CD4-positive, CD25-positive, alpha-beta regulatory T cell (primary cell): Measurements from ENCODE around the gene NOP14. TPM values are rescaled to one million over a fixed set of nuclear protein-coding genes. Genes with fewer than 3 reads are reported as not detected.

Experiments
- ATAC-seq, 2 donors: fragments of 150-1000 bp; cut with Tn5 transposase; one replicate each; pipeline ENCODE4 v1.10.0; 2021; ENCODE audit warnings: low read depth in 2 of 2, moderate number of reproducible peaks in 2 of 2, moderate library complexity in 1 of 2
- DNase-seq, 3 donors: peaks; one replicate each; pipeline versions ENCODE4 v3.0.0 to v3.0.0-alpha.2; 2012 to 2022; ENCODE audit warnings: mixed read lengths in 1 of 3
- H3K27ac ChIP-seq: one replicate; pipeline ENCODE4 v1.7.0; 2013; ENCODE audit warnings: mild to moderate bottlenecking, low read length; ENCODE audit not compliant: insufficient read depth, poor library complexity, severe bottlenecking
- H3K27me3 ChIP-seq: one replicate; pipeline ENCODE4 v1.7.0; 2013; ENCODE audit warnings: low read length; ENCODE audit not compliant: control insufficient read depth, insufficient read depth
- H3K36me3 ChIP-seq: one replicate; pipeline ENCODE4 v1.7.0; 2013; ENCODE audit warnings: mild to moderate bottlenecking, low read length, moderate library complexity; ENCODE audit not compliant: control insufficient read depth, insufficient read depth
- H3K4me1 ChIP-seq: 2 replicates; pipeline ENCODE4 v1.7.0; 2013; ENCODE audit warnings: mild to moderate bottlenecking, low read length; ENCODE audit not compliant: insufficient read depth, control insufficient read depth, poor library complexity, severe bottlenecking
- H3K4me3 ChIP-seq: one replicate; pipeline ENCODE4 v1.7.0; 2013; ENCODE audit warnings: low read depth, mild to moderate bottlenecking, low read length, moderate library complexity
- H3K9me3 ChIP-seq, 2 experiments: 1 replicate in 1 of 2; 2 replicates in 1 of 2; pipeline ENCODE4 v1.7.0; 2013; ENCODE audit warnings: low read length in 2 of 2, mild to moderate bottlenecking in 1 of 2, moderate library complexity in 1 of 2; ENCODE audit not compliant: control insufficient read depth in 2 of 2
- H3K27ac Mint-ChIP-seq, 3 donors: one replicate each; pipeline ENCODE4 v1.8.0; 2020 to 2022; ENCODE audit warnings: mild to moderate bottlenecking in 3 of 3, mixed read lengths in 3 of 3, moderate library complexity in 2 of 3
- H3K27me3 Mint-ChIP-seq: one replicate; pipeline ENCODE4 v1.8.0; 2022; ENCODE audit warnings: mild to moderate bottlenecking, mixed read lengths
- H3K36me3 Mint-ChIP-seq: one replicate; pipeline ENCODE4 v1.8.0; 2020; ENCODE audit warnings: mixed read lengths
- H3K4me1 Mint-ChIP-seq, 4 donors: one replicate each; pipeline ENCODE4 v1.8.0; 2020 to 2022; ENCODE audit warnings: mixed read lengths in 4 of 4, mild to moderate bottlenecking in 1 of 4
- H3K4me3 Mint-ChIP-seq, 4 donors: one replicate each; pipeline ENCODE4 v1.8.0; 2020 to 2022; ENCODE audit warnings: mild to moderate bottlenecking in 4 of 4, mixed read lengths in 4 of 4, moderate library complexity in 3 of 4
- H3K9me3 Mint-ChIP-seq, 7 donors: one replicate each; pipeline ENCODE4 v1.8.0; 2020 to 2022; ENCODE audit warnings: mixed read lengths in 7 of 7, mild to moderate bottlenecking in 3 of 7, moderate library complexity in 2 of 7
- polyA plus RNA-seq, 4 donors: library from polyadenylated mRNA; unstranded; fragments of 300-500 nt; fragmentation: Illumina TruSeq; gene quantifications; one replicate each; pipeline ENCODE4 v1.2.3, GENCODE V29; 2021
- total RNA-seq: library from RNA; stranded (reverse); gene quantifications from one replicate; pipeline ENCODE4 v1.2.3, GENCODE V29; 2022

The NOP14 gene
- total and polyA plus RNA-seq, 5 donors from 2014 or later, result 7.6 to 25.8 (median 10.7) TPM

GRCh38 chr4:2910409-2910808, 52.8 kb downstream of the NOP14 start:
- peaks cover 0 to 13% (median 11%) of the 10 kb centered on the region in 4 donors for H3K4me1 Mint-ChIP-seq
- no peak for ATAC-seq
- H3K4me3 ChIP-seq, result no peak overlapping the region
- H3K9me3 ChIP-seq, result no peaks in the 10 kb centered on the region
- peak overlapping the region in 1 of 3 donors; percentile 78 for H3K27ac Mint-ChIP-seq
- H3K4me3 Mint-ChIP-seq, result no peak overlapping the region
- H3K36me3 Mint-ChIP-seq, result peaks cover 32% of the 10 kb centered on the region
- peaks cover 82% of the 10 kb centered on the region for H3K36me3 ChIP-seq
- DNase-seq, result no peak
- H3K27me3 Mint-ChIP-seq, result no peaks in the 10 kb centered on the region
- no peak overlapping the region for H3K27ac ChIP-seq
- H3K4me1 ChIP-seq, result peaks cover 11% of the 10 kb centered on the region
- no peaks in the 10 kb centered on the region for H3K27me3 ChIP-seq
- no peaks in the 10 kb centered on the region for H3K9me3 Mint-ChIP-seq

- Mint-ChIP-seq H3K4me3 (peak overlapping the region in 1 of 4 donors; percentile 32), H3K27me3 (no peaks in the 10 kb centered on the region), H3K27ac (peak overlapping the region in 1 of 3 donors; percentile 43), H3K4me1 (peaks cover 0 to 13% (median 11%) of the 10 kb centered on the region in 4 donors), H3K36me3 (peaks cover 33% of the 10 kb centered on the region), H3K9me3 (no peaks in the 10 kb centered on the region)
- DNase-seq (no peak), ATAC-seq (no peak)
- no peaks in the 10 kb centered on the region for H3K27me3 ChIP-seq
- H3K4me3 ChIP-seq, result no peak overlapping the region
- H3K4me1 ChIP-seq, result peaks cover 11% of the 10 kb centered on the region
- no peak overlapping the region for H3K27ac ChIP-seq
- no peaks in the 10 kb centered on the region for H3K9me3 ChIP-seq
- H3K36me3 ChIP-seq, result peaks cover 84% of the 10 kb centered on the region
Observed at GRCh38 chr4:2909583-2909982, 53.6 kb downstream of the NOP14 start.

DNA sequence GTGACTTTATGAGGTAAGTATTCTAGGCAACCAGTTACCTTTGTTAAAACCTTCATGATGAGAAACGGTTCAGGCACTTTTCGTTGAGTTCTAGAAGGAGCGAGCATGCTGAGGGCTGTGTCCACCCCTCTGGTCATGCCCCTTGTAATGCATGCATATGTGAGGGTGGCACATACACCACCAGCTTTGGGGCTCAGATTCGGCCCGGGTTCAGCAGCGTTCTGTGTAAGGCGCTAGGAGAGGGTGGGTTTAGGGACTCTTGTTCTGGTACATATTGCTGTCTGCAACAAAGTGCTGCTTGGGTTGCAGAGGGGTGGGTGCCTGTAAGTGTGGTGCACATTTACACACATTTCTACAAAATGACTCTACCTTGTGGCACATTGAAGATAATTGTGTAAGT, 54.5 kb downstream of the NOP14 start:
- no peak overlapping the region for H3K4me3 Mint-ChIP-seq
- no peak overlapping the region for H3K4me3 ChIP-seq
- H3K4me1 Mint-ChIP-seq, result peaks cover 0 to 14% (median 11%) of the 10 kb centered on the region in 4 donors
- no peaks in the 10 kb centered on the region for H3K27me3 ChIP-seq
- H3K36me3 ChIP-seq, result peaks cover 86% of the 10 kb centered on the region
- no peak for DNase-seq
- H3K36me3 Mint-ChIP-seq, result peaks cover 42% of the 10 kb centered on the region
- no peaks in the 10 kb centered on the region for H3K27me3 Mint-ChIP-seq
- peak overlapping the region in 1 of 3 donors; percentile 26 for H3K27ac Mint-ChIP-seq
- no peaks in the 10 kb centered on the region for H3K9me3 ChIP-seq
- no peak overlapping the region for H3K27ac ChIP-seq
- no peak for ATAC-seq
- peaks cover 11% of the 10 kb centered on the region for H3K4me1 ChIP-seq
- H3K9me3 Mint-ChIP-seq, result no peaks in the 10 kb centered on the region

DNA sequence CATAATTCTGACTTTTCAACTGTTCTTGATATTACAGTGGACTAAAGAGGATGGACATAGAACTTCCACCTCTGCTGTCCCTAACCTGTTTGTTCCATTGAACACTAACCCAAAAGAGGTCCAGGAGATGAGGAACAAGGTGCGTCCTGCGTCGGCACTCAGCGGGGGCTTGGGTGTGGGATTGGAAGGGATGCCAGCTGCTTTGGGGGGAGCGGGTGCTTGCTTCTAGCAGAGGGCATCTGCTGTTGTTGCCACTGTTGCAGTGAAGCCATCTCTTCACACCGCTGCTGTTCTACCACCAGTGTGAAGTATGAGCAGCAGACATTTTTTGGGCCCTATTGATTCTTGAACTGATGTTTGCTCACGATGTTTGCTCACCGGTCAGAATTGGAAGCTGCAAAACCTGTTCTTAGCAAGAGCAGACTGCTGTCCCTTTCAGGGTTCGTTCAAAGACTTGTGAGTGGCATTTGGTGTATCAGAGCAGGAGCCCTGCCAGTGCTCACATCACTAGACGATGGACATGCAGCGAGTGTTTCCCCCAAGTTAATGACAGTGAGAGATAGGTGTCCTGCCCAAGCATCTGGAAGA, 55.4 kb downstream of the NOP14 start:
- Mint-ChIP-seq H3K4me3 (no peak overlapping the region), H3K4me1 (peaks cover 0 to 19% (median 12%) of the 10 kb centered on the region in 4 donors), H3K9me3 (no peaks in the 10 kb centered on the region), H3K36me3 (peaks cover 48% of the 10 kb centered on the region), H3K27ac (peak overlapping the region in 1 of 3 donors; percentile 81), H3K27me3 (no peaks in the 10 kb centered on the region)
- Histone ChIP-seq H3K27ac (no peak overlapping the region), H3K9me3 (no peaks in the 10 kb centered on the region), H3K27me3 (no peaks in the 10 kb centered on the region), H3K4me1 (peaks cover 11% of the 10 kb centered on the region), H3K4me3 (no peak overlapping the region), H3K36me3 (peaks cover 85% of the 10 kb centered on the region)
- no peak for ATAC-seq
- DNase-seq, result no peak

GRCh38 chr4:2907226-2907625, 56.0 kb downstream of the NOP14 start:
- H3K36me3 Mint-ChIP-seq, result peaks cover 48% of the 10 kb centered on the region

DNA sequence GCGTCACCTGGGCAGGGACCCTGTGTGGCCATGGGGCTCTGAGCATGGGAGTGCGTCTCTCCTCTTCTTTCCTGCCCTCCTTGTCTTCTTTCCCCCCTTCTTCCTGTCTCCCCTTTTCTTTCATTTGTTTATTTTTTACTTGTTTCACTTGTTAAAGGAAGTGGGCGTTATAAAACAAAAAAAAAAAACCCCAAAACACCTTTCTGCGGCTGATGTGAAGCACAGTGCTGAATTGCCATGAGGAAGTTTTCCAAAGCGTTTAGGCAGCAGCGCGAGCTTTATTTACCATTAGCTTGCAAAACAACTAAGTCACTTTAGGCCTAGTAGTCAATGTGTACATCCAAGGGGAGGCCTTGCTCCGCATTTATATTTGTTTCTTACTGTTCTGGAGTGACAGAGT, 57.0 kb downstream of the NOP14 start:
- H3K4me3 ChIP-seq, result no peak overlapping the region
- Mint-ChIP-seq H3K4me3 (peak overlapping the region in 1 of 4 donors; percentile 21), H3K27ac (peak overlapping the region in 2 of 3 donors; percentile 82), H3K36me3 (peaks cover 53% of the 10 kb centered on the region), H3K9me3 (no peaks in the 10 kb centered on the region), H3K4me1 (peaks cover 0 to 19% (median 13%) of the 10 kb centered on the region in 4 donors), H3K27me3 (no peaks in the 10 kb centered on the region)
- peaks cover 81% of the 10 kb centered on the region for H3K36me3 ChIP-seq
- H3K9me3 ChIP-seq, result no peaks in the 10 kb centered on the region
- ATAC-seq, result no peak
- H3K27me3 ChIP-seq, result no peaks in the 10 kb centered on the region
- H3K4me1 ChIP-seq, result peaks cover 11% of the 10 kb centered on the region
- DNase-seq, result peak in 1 of 3 donors; percentile 44
- H3K27ac ChIP-seq, result no peak overlapping the region

More at GRCh38 chr4:2907226-2907625, 56.0 kb downstream of the NOP14 start:
- peaks cover 11% of the 10 kb centered on the region for H3K4me1 ChIP-seq
- peak overlapping the region in 2 of 3 donors; percentile 49 to 81 for H3K27ac Mint-ChIP-seq
- H3K27me3 Mint-ChIP-seq, result no peaks in the 10 kb centered on the region
- H3K4me3 ChIP-seq, result no peak overlapping the region
- no peak for DNase-seq
- no peak overlapping the region for H3K4me3 Mint-ChIP-seq
- peaks cover 85% of the 10 kb centered on the region for H3K36me3 ChIP-seq
- H3K27me3 ChIP-seq, result no peaks in the 10 kb centered on the region
- peaks cover 0 to 19% (median 12%) of the 10 kb centered on the region in 4 donors for H3K4me1 Mint-ChIP-seq
- no peak overlapping the region for H3K27ac ChIP-seq
- no peak for ATAC-seq
- no peaks in the 10 kb centered on the region for H3K9me3 ChIP-seq
- no peaks in the 10 kb centered on the region for H3K9me3 Mint-ChIP-seq

DNA sequence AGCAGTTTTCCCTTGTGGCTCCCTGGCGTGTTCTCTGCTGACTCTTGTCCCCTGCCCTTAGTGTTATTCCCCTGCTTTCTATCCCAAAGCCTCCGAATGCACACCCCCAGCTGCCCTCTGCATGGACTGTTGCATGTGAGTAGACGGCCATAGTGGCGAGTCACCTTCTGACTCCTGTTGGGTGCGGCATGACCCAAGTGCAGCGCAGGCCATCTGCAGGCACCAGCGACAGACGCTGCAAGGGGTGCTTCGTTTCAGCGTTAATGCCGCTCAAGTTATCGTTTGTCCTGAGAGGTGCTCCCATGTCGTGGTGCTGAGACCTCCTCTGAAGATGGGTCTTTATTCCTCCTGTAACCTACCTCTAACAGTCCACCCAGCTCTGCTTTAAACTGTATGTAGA, 57.7 kb downstream of the NOP14 start:
- peaks cover 81% of the 10 kb centered on the region for H3K36me3 ChIP-seq
- no peaks in the 10 kb centered on the region for H3K27me3 Mint-ChIP-seq
- no peak overlapping the region for H3K4me3 Mint-ChIP-seq

GRCh38 chr4:2902126-2902525, 61.1 kb downstream of the NOP14 start:
- H3K4me3 Mint-ChIP-seq, result no peak overlapping the region
- Histone ChIP-seq H3K4me3 (no peak overlapping the region), H3K27me3 (no peaks in the 10 kb centered on the region), H3K4me1 (peaks cover 11% of the 10 kb centered on the region), H3K9me3 (no peaks in the 10 kb centered on the region), H3K27ac (no peak overlapping the region), H3K36me3 (peaks cover 79% of the 10 kb centered on the region)
- ATAC-seq, result no peak
- DNase-seq, result no peak
- H3K9me3 Mint-ChIP-seq, result no peaks in the 10 kb centered on the region
- H3K36me3 Mint-ChIP-seq, result peaks cover 63% of the 10 kb centered on the region
- peaks cover 0 to 18% (median 13%) of the 10 kb centered on the region in 4 donors for H3K4me1 Mint-ChIP-seq
- H3K27me3 Mint-ChIP-seq, result no peaks in the 10 kb centered on the region
- peak overlapping the region in 1 of 3 donors; percentile 74 for H3K27ac Mint-ChIP-seq

More for the DNA sequence above, 57.7 kb downstream of the NOP14 start:
- H3K36me3 Mint-ChIP-seq, result peaks cover 56% of the 10 kb centered on the region
- DNase-seq, result no peak
- ATAC-seq, result no peak
- peaks cover 11% of the 10 kb centered on the region for H3K4me1 ChIP-seq
- H3K9me3 Mint-ChIP-seq, result no peaks in the 10 kb centered on the region
- H3K9me3 ChIP-seq, result no peaks in the 10 kb centered on the region
- H3K4me3 ChIP-seq, result no peak overlapping the region
- H3K27ac Mint-ChIP-seq, result peak overlapping the region; percentile 42 to 82 (median 69)
- no peak overlapping the region for H3K27ac ChIP-seq
- H3K4me1 Mint-ChIP-seq, result peaks cover 0 to 22% (median 15%) of the 10 kb centered on the region in 4 donors
- H3K27me3 ChIP-seq, result no peaks in the 10 kb centered on the region
